A549 (cell line): ENCODE measurements around the gene CXCL10. TPM values are rescaled to one million over a fixed set of nuclear protein-coding genes. Genes with fewer than 3 reads are reported as not detected.

Experiments used
- ATAC-seq, 2 experiments: fragments of 200-7000 bp in 1 of 2; fragments of >200 bp in 1 of 2; cut with Nextera tagmentation in 1 of 2; cut with Tn5 transposase in 1 of 2; 3 replicates each; pipeline versions ENCODE4 v1.8.0 to v1.9.1; 2018 to 2020; ENCODE audit warnings: mild to moderate bottlenecking in 1 of 2, moderate library complexity in 1 of 2
- CTCF ChIA-PET: fragments of 300-600 bp; sonication (Branson Sonifier 250); formaldehyde crosslinking; extraction: SDS; loops from one replicate; lab custom pipeline; 2021; ENCODE audit warnings: antibody characterized with exemption, inconsistent platforms; lab: Yijun Ruan, JAX
- POLR2A ChIA-PET: fragments of 350-600 bp; formaldehyde crosslinking; extraction: SDS; loops from one replicate; lab custom pipeline; 2021; ENCODE audit warnings: antibody characterized with exemption, inconsistent platforms; lab: Yijun Ruan, JAX
- DNase-seq, 2 experiments: peaks; one replicate each; pipeline versions ENCODE4 v3.0.0 to v3.0.0-alpha.2; 2011 to 2016; ENCODE audit warnings: low read depth in 1 of 2, low spot score in 1 of 2
- FAIRE-seq: peaks from 2 replicates; lab custom pipeline; 2011; peaks lifted over from hg19 to GRCh38; lab: Jason Lieb, UNC
- H3K27ac ChIP-seq, 2 experiments: fragments of >200 bp; sonication (Bioruptor Twin); formaldehyde crosslinking; 3 replicates each; pipeline ENCODE4 v1.5.1; 2016 to 2017
- H3K4me1 ChIP-seq: fragments of >200 bp; sonication (Bioruptor Twin); formaldehyde crosslinking; 3 replicates; pipeline ENCODE4 v1.6.1; 2016
- H3K4me2 ChIP-seq: fragments of >200 bp; sonication (Bioruptor Twin); formaldehyde crosslinking; 3 replicates; pipeline ENCODE4 v1.6.1; 2016
- H3K4me3 ChIP-seq: fragments of >200 bp; sonication (Bioruptor Twin); formaldehyde crosslinking; 3 replicates; pipeline ENCODE4 v1.5.1; 2016
- H3K9me3 ChIP-seq: fragments of >200 bp; sonication (Bioruptor Twin); formaldehyde crosslinking; 3 replicates; pipeline ENCODE4 v1.6.1; 2016
- BHLHE40 ChIP-seq: IDR thresholded peaks from 2 replicates; pipeline ENCODE4 v1.6.1; 2012; ENCODE audit warnings: low read depth, low read length, inconsistent platforms
- CEBPB ChIP-seq, 2 experiments: fragments of >200 bp in 1 of 2; sonication (Bioruptor Twin) in 1 of 2; formaldehyde crosslinking in 1 of 2; IDR thresholded peaks; 2 replicates each; pipeline ENCODE4 v1.6.1; 2012 to 2016
- CHD2 ChIP-seq: fragments of 150-350 bp; IDR thresholded peaks from 2 replicates; pipeline ENCODE4 v1.6.1; 2014; ENCODE audit warnings: low read length; ENCODE audit not compliant: partially characterized antibody
- EHF ChIP-seq: fragments of 250-450 bp; sonication (Bioruptor Pico); IDR thresholded peaks from 2 replicates; pipeline ENCODE4 v1.5.0; 2020; ENCODE audit warnings: mild to moderate bottlenecking
- HDAC2 ChIP-seq: fragments of 200-600 bp; sonication (generic); IDR thresholded peaks from 2 replicates; pipeline ENCODE4 v1.6.1; 2016
- HEYL ChIP-seq: fragments of 250-450 bp; sonication (Bioruptor Pico); IDR thresholded peaks from 2 replicates; pipeline ENCODE4 v1.8.0; 2021; ENCODE audit warnings: mild to moderate bottlenecking, moderate library complexity
- HOXA7 ChIP-seq: fragments of 250-450 bp; sonication (Bioruptor Pico); IDR thresholded peaks from 2 replicates; pipeline ENCODE4 v1.5.0; 2020; ENCODE audit warnings: mild to moderate bottlenecking, moderate library complexity
- HOXB13 ChIP-seq: fragments of 250-450 bp; sonication (Bioruptor Pico); IDR thresholded peaks from 2 replicates; pipeline ENCODE4 v1.5.0; 2020; ENCODE audit warnings: low read depth, mild to moderate bottlenecking, moderate library complexity
- HOXB5 ChIP-seq: fragments of 250-450 bp; sonication (Bioruptor Pico); IDR thresholded peaks from 2 replicates; pipeline ENCODE4 v1.5.0; 2020; ENCODE audit warnings: mild to moderate bottlenecking, moderate library complexity
- JUN ChIP-seq, 2 experiments: fragments of >200 bp; sonication (Bioruptor Twin); formaldehyde crosslinking; IDR thresholded peaks; 2 replicates in 1 of 2; 3 replicates in 1 of 2; pipeline ENCODE4 v1.6.1; 2016 to 2017
- KDM1A ChIP-seq: fragments of 200-600 bp; sonication (generic); IDR thresholded peaks from 2 replicates; pipeline ENCODE4 v1.6.1; 2016; ENCODE audit warnings: low read depth, mild to moderate bottlenecking
- KDM5A ChIP-seq: fragments of 200-600 bp; sonication (generic); IDR thresholded peaks from 2 replicates; pipeline ENCODE4 v1.6.1; 2016; ENCODE audit warnings: antibody characterized with exemption, mild to moderate bottlenecking
- MAFK ChIP-seq: fragments of 450-650 bp; IDR thresholded peaks from 2 replicates; pipeline ENCODE4 v1.6.1; 2014; ENCODE audit not compliant: partially characterized antibody
- MAZ ChIP-seq: fragments of 150-350 bp; IDR thresholded peaks from 2 replicates; pipeline ENCODE4 v1.6.1; 2014; ENCODE audit warnings: antibody characterized with exemption, low read depth, low read length, borderline replicate concordance
- MYC ChIP-seq: IDR thresholded peaks from 2 replicates; pipeline ENCODE4 v1.6.1; 2012; ENCODE audit warnings: mild to moderate bottlenecking, inconsistent platforms, low read length, improper control_type of control experiment, borderline replicate concordance
- NFE2L2 ChIP-seq: fragments of 150-350 bp; conservative IDR thresholded peaks from 2 replicates; pipeline ENCODE4 v1.6.1; 2014; ENCODE audit warnings: low read length
- NPAS2 ChIP-seq: fragments of 250-450 bp; sonication (Bioruptor Pico); IDR thresholded peaks from 2 replicates; pipeline ENCODE4 v1.8.0; 2022; ENCODE audit warnings: mild to moderate bottlenecking, moderate library complexity, borderline replicate concordance
- PHF8 ChIP-seq: fragments of 200-600 bp; sonication (generic); IDR thresholded peaks from 2 replicates; pipeline ENCODE4 v1.6.1; 2016; ENCODE audit warnings: low read depth, mild to moderate bottlenecking, antibody characterized with exemption, moderate library complexity, borderline replicate concordance
- POLR2A ChIP-seq: IDR thresholded peaks from 2 replicates; pipeline ENCODE4 v1.6.1; 2012; ENCODE audit warnings: mild to moderate bottlenecking, low read length
- RAD21 ChIP-seq, 2 experiments: fragments of >200 bp in 1 of 2; sonication (Bioruptor Twin) in 1 of 2; formaldehyde crosslinking in 1 of 2; IDR thresholded peaks in 1 of 2; conservative IDR thresholded peaks in 1 of 2; 2 replicates in 1 of 2; 3 replicates in 1 of 2; pipeline ENCODE4 v1.6.1; 2012 to 2018; ENCODE audit warnings: inconsistent platforms in 1 of 2
- RARB ChIP-seq: fragments of 250-450 bp; sonication (Bioruptor Pico); IDR thresholded peaks from 2 replicates; pipeline ENCODE4 v1.8.0; 2021; ENCODE audit warnings: mild to moderate bottlenecking, moderate library complexity
- RCOR1 ChIP-seq: fragments of 150-350 bp; IDR thresholded peaks from 2 replicates; pipeline ENCODE4 v1.6.1; 2014; ENCODE audit warnings: antibody characterized with exemption, low read length, low read depth
- RFX5 ChIP-seq: fragments of 450-650 bp; IDR thresholded peaks from 2 replicates; pipeline ENCODE4 v1.7.1; 2014; ENCODE audit warnings: antibody characterized with exemption, mild to moderate bottlenecking, moderate library complexity
- RNF2 ChIP-seq: fragments of 200-600 bp; sonication (generic); IDR thresholded peaks from 2 replicates; pipeline ENCODE4 v1.6.1; 2016; ENCODE audit warnings: low read depth, mild to moderate bottlenecking, antibody characterized with exemption, moderate library complexity, borderline replicate concordance
- SMC3 ChIP-seq: fragments of >200 bp; sonication (Bioruptor Twin); formaldehyde crosslinking; IDR thresholded peaks from 3 replicates; pipeline ENCODE4 v1.6.1; 2018; ENCODE audit warnings: inconsistent platforms
- SREBF2 ChIP-seq: fragments of 450-650 bp; IDR thresholded peaks from 2 replicates; pipeline ENCODE4 v1.6.1; 2014; ENCODE audit warnings: mild to moderate bottlenecking, moderate library complexity
- ZNF302 ChIP-seq: fragments of 250-450 bp; sonication (Bioruptor Pico); IDR thresholded peaks from 2 replicates; pipeline ENCODE4 v1.9.0; 2021; ENCODE audit warnings: inconsistent platforms, mild to moderate bottlenecking, moderate library complexity
- WGBS: methylation state at CpG from one replicate; pipeline ENCODE4 v1.1.6; 2017; ENCODE audit errors: missing lambda C conversion rate; 5-methylcytosine and 5-hydroxymethylcytosine counted together
- polyA plus RNA-seq, 4 experiments: library from polyadenylated mRNA; depleted of rRNA in 3 of 4; stranded (reverse); fragments of >200 nt; fragmentation: RNase III in 1 of 4; extraction: RNeasy Plus Mini Kit Qiagen cat#74134 plus additional on column Dnase treatment in 1 of 4; gene quantifications; 2 replicates in 3 of 4; 3 replicates in 1 of 4; pipeline ENCODE4 v1.2.3, GENCODE V29; 2011 to 2017
- TF ChIP-seq, protein P1 (sequence below): fragments of >200 bp; sonication (Bioruptor Twin); formaldehyde crosslinking; IDR thresholded peaks from 3 replicates; pipeline ENCODE4 v1.5.1; 2016
- TF ChIP-seq, protein P2 (sequence below): fragments of 150-350 bp; IDR thresholded peaks from 2 replicates; pipeline ENCODE4 v1.6.1; 2014; ENCODE audit warnings: low read depth, mild to moderate bottlenecking, low read length
- TF ChIP-seq, protein P3 (sequence below): fragments of >200 bp; sonication (Bioruptor Twin); formaldehyde crosslinking; IDR thresholded peaks from 2 replicates; pipeline ENCODE4 v1.6.1; 2016
- TF ChIP-seq, protein P4 (sequence below): fragments of >200 bp; sonication (Bioruptor Twin); formaldehyde crosslinking; IDR thresholded peaks from 3 replicates; pipeline ENCODE4 v1.6.1; 2016

CXCL10 gene
- polyA plus RNA-seq, 2 of the 4 experiments (the other 2 are of a cell fraction): not detected

DNA sequence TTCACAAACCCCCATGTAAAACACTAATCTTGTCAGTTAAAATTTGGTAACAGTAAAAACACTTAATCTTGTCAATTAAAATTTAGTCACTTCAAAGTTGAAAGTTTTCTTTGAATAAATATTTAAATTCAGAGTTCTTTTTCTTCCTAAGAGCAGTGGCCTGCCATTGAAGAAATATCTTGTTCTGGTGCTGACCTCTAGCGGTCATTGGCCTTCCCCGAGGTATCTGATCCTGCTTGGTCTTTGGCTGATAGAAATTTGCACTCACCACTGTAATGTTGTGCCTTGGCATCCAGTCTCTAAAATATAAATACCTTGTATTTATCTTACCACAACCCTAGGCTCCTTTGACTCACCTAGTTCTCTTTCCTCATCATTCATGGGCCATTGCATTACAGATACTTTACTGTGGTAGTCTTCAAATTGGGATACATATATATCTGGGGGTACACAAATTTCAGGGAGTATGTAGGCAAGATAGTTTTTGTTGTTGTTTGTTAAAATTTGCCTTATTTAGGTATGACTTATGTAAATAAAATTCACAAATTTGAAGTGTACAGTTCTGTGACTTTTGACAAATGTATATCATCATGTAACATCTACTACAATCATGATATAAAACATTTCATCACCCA is 44.5 kb upstream of the CXCL10 start:
- 0% methylated on average over 2 of the region's 2 CpGs for WGBS
- DNase-seq (peak; percentile 52 to 61), FAIRE-seq (no peak), ATAC-seq (peak; percentile 88 to 92; a peak in 5 of 6 replicates)
- POLR2A ChIA-PET: no interaction called here
- Histone ChIP-seq H3K4me1 (no peaks in the 10 kb centered on the region), H3K9me3 (no peaks in the 10 kb centered on the region), H3K27ac (no peak overlapping the region), H3K4me3 (no peak overlapping the region), H3K4me2 (no peak overlapping the region)
- TF ChIP-seq SMC3 (peak; percentile 63), BHLHE40 (no peak), CHD2 (no peak), HOXB5 (no peak), RAD21 (conservative IDR thresholded peaks at IDR 0.05 in 1 of 2, IDR thresholded peaks at IDR 0.05 in 1 of 2) (peak; percentile 76 to 80), MYC (no peak), KDM1A (no peak), MAFK (no peak), SREBF2 (no peak), RFX5 (no peak), POLR2A (no peak), JUN (IDR thresholded peaks at IDR 0.05) (no peak), HEYL (CRISPR knock-in tag) (no peak), HOXB13 (CRISPR knock-in tag) (no peak), RCOR1 (no peak), CEBPB (IDR thresholded peaks at IDR 0.05) (no peak)
- TF ChIP-seq, protein P1, sequence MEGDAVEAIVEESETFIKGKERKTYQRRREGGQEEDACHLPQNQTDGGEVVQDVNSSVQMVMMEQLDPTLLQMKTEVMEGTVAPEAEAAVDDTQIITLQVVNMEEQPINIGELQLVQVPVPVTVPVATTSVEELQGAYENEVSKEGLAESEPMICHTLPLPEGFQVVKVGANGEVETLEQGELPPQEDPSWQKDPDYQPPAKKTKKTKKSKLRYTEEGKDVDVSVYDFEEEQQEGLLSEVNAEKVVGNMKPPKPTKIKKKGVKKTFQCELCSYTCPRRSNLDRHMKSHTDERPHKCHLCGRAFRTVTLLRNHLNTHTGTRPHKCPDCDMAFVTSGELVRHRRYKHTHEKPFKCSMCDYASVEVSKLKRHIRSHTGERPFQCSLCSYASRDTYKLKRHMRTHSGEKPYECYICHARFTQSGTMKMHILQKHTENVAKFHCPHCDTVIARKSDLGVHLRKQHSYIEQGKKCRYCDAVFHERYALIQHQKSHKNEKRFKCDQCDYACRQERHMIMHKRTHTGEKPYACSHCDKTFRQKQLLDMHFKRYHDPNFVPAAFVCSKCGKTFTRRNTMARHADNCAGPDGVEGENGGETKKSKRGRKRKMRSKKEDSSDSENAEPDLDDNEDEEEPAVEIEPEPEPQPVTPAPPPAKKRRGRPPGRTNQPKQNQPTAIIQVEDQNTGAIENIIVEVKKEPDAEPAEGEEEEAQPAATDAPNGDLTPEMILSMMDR: peak; percentile 76
- CTCF ChIA-PET: interaction anchor here (0.6 to 3.9 kb wide), 7 partner anchors 14 to 152 kb away, joined by 3 to 28 read pairs (median 4); no protein-coding TSS in a partner anchor

DNA sequence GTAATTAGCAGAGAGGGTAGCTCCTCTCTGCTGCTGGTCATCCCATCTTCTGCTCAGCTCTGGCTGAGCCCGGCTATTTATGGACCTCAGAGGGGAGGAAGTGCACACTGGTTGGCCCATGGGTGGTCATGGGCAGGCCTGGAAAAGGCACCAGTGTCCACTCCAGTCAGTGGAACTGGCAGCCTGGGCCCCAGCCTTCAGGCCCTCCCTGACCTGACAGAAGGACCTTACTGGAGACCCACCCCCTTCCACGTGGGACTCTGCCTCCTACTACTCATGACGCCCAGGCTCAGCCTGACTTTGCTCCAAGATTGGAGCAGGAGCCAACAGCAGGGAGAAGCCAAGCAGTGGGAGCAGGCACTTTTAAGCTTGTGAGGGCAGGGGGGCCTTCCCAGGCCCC is 43.2 kb upstream of the CXCL10 start:
- TF ChIP-seq KDM5A (no peak), ZNF302 (no peak), MYC (no peak), HDAC2 (no peak), RARB (CRISPR knock-in tag) (no peak), JUN (IDR thresholded peaks at IDR 0.05) (no peak), NPAS2 (CRISPR knock-in tag) (no peak), NFE2L2 (no peak), HOXB5 (no peak), CEBPB (IDR thresholded peaks at IDR 0.05) (no peak), HOXA7 (no peak), MAZ (no peak), PHF8 (no peak), RNF2 (no peak), EHF (CRISPR knock-in tag) (no peak)
- TF ChIP-seq, protein P2, sequence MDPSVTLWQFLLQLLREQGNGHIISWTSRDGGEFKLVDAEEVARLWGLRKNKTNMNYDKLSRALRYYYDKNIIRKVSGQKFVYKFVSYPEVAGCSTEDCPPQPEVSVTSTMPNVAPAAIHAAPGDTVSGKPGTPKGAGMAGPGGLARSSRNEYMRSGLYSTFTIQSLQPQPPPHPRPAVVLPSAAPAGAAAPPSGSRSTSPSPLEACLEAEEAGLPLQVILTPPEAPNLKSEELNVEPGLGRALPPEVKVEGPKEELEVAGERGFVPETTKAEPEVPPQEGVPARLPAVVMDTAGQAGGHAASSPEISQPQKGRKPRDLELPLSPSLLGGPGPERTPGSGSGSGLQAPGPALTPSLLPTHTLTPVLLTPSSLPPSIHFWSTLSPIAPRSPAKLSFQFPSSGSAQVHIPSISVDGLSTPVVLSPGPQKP: no peak
- TF ChIP-seq, protein P3, sequence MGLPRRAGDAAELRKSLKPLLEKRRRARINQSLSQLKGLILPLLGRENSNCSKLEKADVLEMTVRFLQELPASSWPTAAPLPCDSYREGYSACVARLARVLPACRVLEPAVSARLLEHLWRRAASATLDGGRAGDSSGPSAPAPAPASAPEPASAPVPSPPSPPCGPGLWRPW: no peak
- TF ChIP-seq, protein P4, sequence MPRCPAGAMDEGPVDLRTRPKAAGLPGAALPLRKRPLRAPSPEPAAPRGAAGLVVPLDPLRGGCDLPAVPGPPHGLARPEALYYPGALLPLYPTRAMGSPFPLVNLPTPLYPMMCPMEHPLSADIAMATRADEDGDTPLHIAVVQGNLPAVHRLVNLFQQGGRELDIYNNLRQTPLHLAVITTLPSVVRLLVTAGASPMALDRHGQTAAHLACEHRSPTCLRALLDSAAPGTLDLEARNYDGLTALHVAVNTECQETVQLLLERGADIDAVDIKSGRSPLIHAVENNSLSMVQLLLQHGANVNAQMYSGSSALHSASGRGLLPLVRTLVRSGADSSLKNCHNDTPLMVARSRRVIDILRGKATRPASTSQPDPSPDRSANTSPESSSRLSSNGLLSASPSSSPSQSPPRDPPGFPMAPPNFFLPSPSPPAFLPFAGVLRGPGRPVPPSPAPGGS: no peak
- DNase-seq (no peak), ATAC-seq (no peak), FAIRE-seq (no peak)
- ChIA-PET POLR2A (no interaction called here), CTCF (interaction anchor here (0.6 to 3.9 kb wide), 9 partner anchors 13 to 170 kb away, joined by 3 to 28 read pairs (median 5); partner anchors contain the start of gene NAAA)
- Histone ChIP-seq H3K27ac (no peak overlapping the region), H3K4me2 (no peak overlapping the region), H3K4me1 (no peaks in the 10 kb centered on the region), H3K4me3 (no peak overlapping the region), H3K9me3 (no peaks in the 10 kb centered on the region)
- 80% methylated on average over 1 of the region's 3 CpGs for WGBS
